Thyroid gland (tissue), 4 donors: ENCODE results near the gene ZNF8.

ENCODE experiments used
- POLR2A ChIP-seq, 2 donors: fragments of 450-650 bp; IDR thresholded peaks; one replicate each; pipeline ENCODE4 v1.6.1; 2017; ENCODE audit warnings: antibody characterized with exemption in 2 of 2, mild to moderate bottlenecking in 2 of 2, moderate library complexity in 1 of 2
- TF ChIP-seq, protein P1 (sequence below), 6 experiments: fragments of 200-600 bp in 3 of 6; fragments of 450-650 bp in 3 of 6; sonication (generic) in 3 of 6; IDR thresholded peaks; one replicate each; pipeline ENCODE4 v1.5.1; 2016 to 2019; ENCODE audit warnings: antibody characterized with exemption in 6 of 6, mild to moderate bottlenecking in 2 of 6, inconsistent platforms in 1 of 6, moderate library complexity in 1 of 6

DNA sequence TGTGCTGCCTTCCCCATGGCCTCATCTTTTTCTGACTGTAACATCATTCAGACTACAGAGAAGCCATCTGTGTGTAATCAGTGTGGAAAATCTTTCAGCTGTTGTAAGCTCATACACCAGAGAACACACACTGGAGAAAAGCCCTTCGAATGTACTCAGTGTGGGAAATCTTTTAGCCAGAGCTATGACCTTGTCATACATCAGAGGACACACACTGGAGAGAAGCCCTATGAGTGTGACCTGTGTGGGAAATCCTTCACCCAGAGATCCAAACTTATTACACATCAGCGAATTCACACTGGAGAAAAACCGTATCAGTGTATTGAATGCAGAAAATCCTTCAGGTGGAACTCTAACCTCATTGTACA is 17.2 kb upstream of the ZNF8 start:
- TF ChIP-seq, protein P1, sequence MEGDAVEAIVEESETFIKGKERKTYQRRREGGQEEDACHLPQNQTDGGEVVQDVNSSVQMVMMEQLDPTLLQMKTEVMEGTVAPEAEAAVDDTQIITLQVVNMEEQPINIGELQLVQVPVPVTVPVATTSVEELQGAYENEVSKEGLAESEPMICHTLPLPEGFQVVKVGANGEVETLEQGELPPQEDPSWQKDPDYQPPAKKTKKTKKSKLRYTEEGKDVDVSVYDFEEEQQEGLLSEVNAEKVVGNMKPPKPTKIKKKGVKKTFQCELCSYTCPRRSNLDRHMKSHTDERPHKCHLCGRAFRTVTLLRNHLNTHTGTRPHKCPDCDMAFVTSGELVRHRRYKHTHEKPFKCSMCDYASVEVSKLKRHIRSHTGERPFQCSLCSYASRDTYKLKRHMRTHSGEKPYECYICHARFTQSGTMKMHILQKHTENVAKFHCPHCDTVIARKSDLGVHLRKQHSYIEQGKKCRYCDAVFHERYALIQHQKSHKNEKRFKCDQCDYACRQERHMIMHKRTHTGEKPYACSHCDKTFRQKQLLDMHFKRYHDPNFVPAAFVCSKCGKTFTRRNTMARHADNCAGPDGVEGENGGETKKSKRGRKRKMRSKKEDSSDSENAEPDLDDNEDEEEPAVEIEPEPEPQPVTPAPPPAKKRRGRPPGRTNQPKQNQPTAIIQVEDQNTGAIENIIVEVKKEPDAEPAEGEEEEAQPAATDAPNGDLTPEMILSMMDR (IDR thresholded peaks at IDR 0.05): no peak
- TF ChIP-seq POLR2A (IDR thresholded peaks at IDR 0.05): no peak
